Calu3 (cell line): Measurements from ENCODE around the gene CNPY1. TPM values are rescaled to one million over a fixed set of nuclear protein-coding genes. Genes with fewer than 3 reads are reported as not detected.

Experiments used
- BruUV-seq: library from RNA; stranded (reverse); fragments of 400-500 nt; replicated peaks from 2 replicates; lab custom pipeline; 2021; lab: Mats Ljungman, UMichigan
- CTCF ChIA-PET: fragments of 300-600 bp; sonication (Branson Sonifier 250); formaldehyde crosslinking; loops from one replicate; lab custom pipeline; 2022; ENCODE audit warnings: antibody characterized with exemption; lab: Charles Lee
- DNase-seq: peaks from one replicate; pipeline ENCODE4 v3.0.0; 2022
- H3K27ac Mint-ChIP-seq: one replicate; pipeline ENCODE4 v1.8.0; 2022; ENCODE audit warnings: mixed read lengths; ENCODE audit not compliant: unreplicated experiment
- H3K27me3 Mint-ChIP-seq: one replicate; pipeline ENCODE4 v1.8.0; 2022; ENCODE audit warnings: mixed read lengths; ENCODE audit not compliant: unreplicated experiment
- H3K36me3 Mint-ChIP-seq: one replicate; pipeline ENCODE4 v1.8.0; 2022; ENCODE audit warnings: mild to moderate bottlenecking, moderate library complexity, mixed read lengths; ENCODE audit not compliant: insufficient read depth, unreplicated experiment
- H3K4me1 Mint-ChIP-seq: one replicate; pipeline ENCODE4 v1.8.0; 2022; ENCODE audit warnings: mild to moderate bottlenecking, low read depth, mixed read lengths; ENCODE audit not compliant: unreplicated experiment
- H3K4me3 Mint-ChIP-seq: one replicate; pipeline ENCODE4 v1.8.0; 2022; ENCODE audit warnings: mild to moderate bottlenecking, low read depth, moderate library complexity, mixed read lengths; ENCODE audit not compliant: unreplicated experiment
- H3K9me3 Mint-ChIP-seq: one replicate; pipeline ENCODE4 v1.8.0; 2022; ENCODE audit warnings: low read depth, mixed read lengths; ENCODE audit not compliant: unreplicated experiment
- CTCF ChIP-seq: fragments of 200-600 bp; IDR thresholded peaks from one replicate; pipeline ENCODE4 v1.8.0; 2022; ENCODE audit warnings: antibody characterized with exemption; ENCODE audit not compliant: unreplicated experiment
- intact Hi-C: fragments of 100-400 bp; cut with micrococcal nuclease; formaldehyde crosslinking; loops from one replicate; pipeline ENCODE4 v1.10.0; 2022; ENCODE audit not compliant: unreplicated experiment
- total RNA-seq: library from RNA; stranded (reverse); gene quantifications from 2 replicates; pipeline ENCODE4 v1.2.3, GENCODE V29; 2022

CNPY1 gene
- total RNA-seq, 1 experiment from 2014 or later: not detected

- peaks cover 28% of the 10 kb centered on the region for H3K27me3 Mint-ChIP-seq
- intact Hi-C loops: no loop called here
- H3K27ac Mint-ChIP-seq: no peak overlapping the region
- no peak for DNase-seq
- H3K4me1 Mint-ChIP-seq: peaks cover 5% of the 10 kb centered on the region
- no TSS peak for BruUV-seq
- CTCF ChIA-PET: interaction anchor here (0.6 kb wide), 1 partner anchor 1233 kb away, joined by 5 read pairs; no protein-coding TSS in a partner anchor
- H3K9me3 Mint-ChIP-seq: no peaks in the 10 kb centered on the region
- TF ChIP-seq CTCF: no peak
- H3K4me3 Mint-ChIP-seq: no peak overlapping the region
- H3K36me3 Mint-ChIP-seq: no peaks in the 10 kb centered on the region
Measured at GRCh38 chr7:155571581-155572345, 25.4 kb upstream of the CNPY1 start.

- Mint-ChIP-seq H3K27me3 (peaks cover 30% of the 10 kb centered on the region), H3K4me3 (no peak overlapping the region), H3K27ac (no peak overlapping the region), H3K36me3 (no peaks in the 10 kb centered on the region), H3K9me3 (no peaks in the 10 kb centered on the region), H3K4me1 (no peaks in the 10 kb centered on the region)
- no peak for TF ChIP-seq CTCF
- CTCF ChIA-PET: no interaction called here
- DNase-seq: no peak
- no TSS peak for BruUV-seq
- intact Hi-C loops: no loop called here
Measured at GRCh38 chr7:155570991-155571390, 24.6 kb upstream of the CNPY1 start.

GRCh38 chr7:155570171-155570958 is 24.0 kb upstream of the CNPY1 start:
- no peaks in the 10 kb centered on the region for H3K9me3 Mint-ChIP-seq
- peaks cover 30% of the 10 kb centered on the region for H3K27me3 Mint-ChIP-seq
- intact Hi-C loops: no loop called here
- no TSS peak for BruUV-seq
- no peaks in the 10 kb centered on the region for H3K4me1 Mint-ChIP-seq
- DNase-seq: no peak
- H3K36me3 Mint-ChIP-seq: no peaks in the 10 kb centered on the region
- no peak for TF ChIP-seq CTCF
- no peak overlapping the region for H3K27ac Mint-ChIP-seq
- CTCF ChIA-PET: no interaction called here
- H3K4me3 Mint-ChIP-seq: no peak overlapping the region

GRCh38 chr7:155569681-155570080 is 23.3 kb upstream of the CNPY1 start:
- intact Hi-C loops: no loop called here
- Mint-ChIP-seq H3K9me3 (no peaks in the 10 kb centered on the region), H3K27ac (no peak overlapping the region), H3K27me3 (peaks cover 30% of the 10 kb centered on the region), H3K36me3 (no peaks in the 10 kb centered on the region), H3K4me1 (no peaks in the 10 kb centered on the region), H3K4me3 (no peak overlapping the region)
- TF ChIP-seq CTCF: no peak
- no TSS peak for BruUV-seq
- DNase-seq: no peak
- CTCF ChIA-PET: no interaction called here
